Loucy (cell line): ENCODE results near the gene DGKI.

Source experiments
- EZH2phosphoT487 ChIP-seq: fragments of 200-600 bp; IDR thresholded peaks from 2 replicates; pipeline ENCODE4 v1.6.1; 2018; ENCODE audit warnings: antibody characterized with exemption, mild to moderate bottlenecking, moderate library complexity, borderline replicate concordance
- TF ChIP-seq, protein P1 (sequence below): fragments of 200-600 bp; sonication (generic); conservative IDR thresholded peaks from 2 replicates; pipeline ENCODE4 v1.5.1; 2014; ENCODE audit warnings: mild to moderate bottlenecking, antibody characterized with exemption, low read length

GRCh38 chr7:137354961-137355360, 491.8 kb downstream of the DGKI start:
- TF ChIP-seq, protein P1, sequence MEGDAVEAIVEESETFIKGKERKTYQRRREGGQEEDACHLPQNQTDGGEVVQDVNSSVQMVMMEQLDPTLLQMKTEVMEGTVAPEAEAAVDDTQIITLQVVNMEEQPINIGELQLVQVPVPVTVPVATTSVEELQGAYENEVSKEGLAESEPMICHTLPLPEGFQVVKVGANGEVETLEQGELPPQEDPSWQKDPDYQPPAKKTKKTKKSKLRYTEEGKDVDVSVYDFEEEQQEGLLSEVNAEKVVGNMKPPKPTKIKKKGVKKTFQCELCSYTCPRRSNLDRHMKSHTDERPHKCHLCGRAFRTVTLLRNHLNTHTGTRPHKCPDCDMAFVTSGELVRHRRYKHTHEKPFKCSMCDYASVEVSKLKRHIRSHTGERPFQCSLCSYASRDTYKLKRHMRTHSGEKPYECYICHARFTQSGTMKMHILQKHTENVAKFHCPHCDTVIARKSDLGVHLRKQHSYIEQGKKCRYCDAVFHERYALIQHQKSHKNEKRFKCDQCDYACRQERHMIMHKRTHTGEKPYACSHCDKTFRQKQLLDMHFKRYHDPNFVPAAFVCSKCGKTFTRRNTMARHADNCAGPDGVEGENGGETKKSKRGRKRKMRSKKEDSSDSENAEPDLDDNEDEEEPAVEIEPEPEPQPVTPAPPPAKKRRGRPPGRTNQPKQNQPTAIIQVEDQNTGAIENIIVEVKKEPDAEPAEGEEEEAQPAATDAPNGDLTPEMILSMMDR, result no peak
- no peak for TF ChIP-seq EZH2phosphoT487
